Mononuclear cell (primary cell): ENCODE data around the gene CDH1. TPM values are rescaled to one million over a fixed set of nuclear protein-coding genes. Genes with fewer than 3 reads are reported as not detected.

Source experiments
- H3K27me3 ChIP-seq: 2 replicates; pipeline ENCODE4 v1.6.0; 2011; ENCODE audit warnings: low read length, control low read depth; ENCODE audit not compliant: insufficient read depth
- H3K4me1 ChIP-seq: 2 replicates; pipeline ENCODE4 v1.5.1; 2011; ENCODE audit warnings: mild to moderate bottlenecking, low read length, control low read depth; ENCODE audit not compliant: insufficient read depth
- H3K4me3 ChIP-seq: 2 replicates; pipeline ENCODE4 v1.5.1; 2011; ENCODE audit warnings: mild to moderate bottlenecking, low read length, moderate library complexity
- H3K9me3 ChIP-seq: 2 replicates; pipeline ENCODE4 v1.5.1; 2011; ENCODE audit warnings: low read depth, mild to moderate bottlenecking, control low read depth, low read length
- total RNA-seq: library from RNA; depleted of rRNA; stranded (reverse); fragments of >200 nt; gene quantifications from one replicate; pipeline ENCODE4 v1.2.3, GENCODE V29; 2012

Gene CDH1
- total RNA-seq, 1 donor, result 3.7 TPM

DNA sequence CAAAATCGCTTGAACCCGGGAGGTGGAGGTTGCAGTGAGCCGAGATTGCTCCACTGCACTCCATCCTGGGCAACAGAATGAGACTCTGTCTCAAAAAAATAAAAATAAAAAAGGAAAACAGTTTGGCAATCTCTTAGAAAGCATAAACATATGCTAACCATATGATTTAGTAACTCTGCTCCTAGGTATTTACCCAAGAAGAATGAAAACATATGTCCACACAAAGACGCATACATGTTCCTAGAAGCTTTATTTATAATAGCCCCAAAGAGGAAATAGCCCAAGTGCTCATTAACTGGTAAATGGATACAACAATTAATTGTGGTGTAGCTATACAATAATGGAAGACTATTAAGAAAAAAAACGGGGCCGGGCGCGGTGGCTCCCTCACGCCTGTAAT is 18.5 kb upstream of the CDH1 start:
- H3K4me1 ChIP-seq, result no peaks in the 10 kb centered on the region
- H3K4me3 ChIP-seq, result no peak overlapping the region
- no peaks in the 10 kb centered on the region for H3K27me3 ChIP-seq
- no peaks in the 10 kb centered on the region for H3K9me3 ChIP-seq

DNA sequence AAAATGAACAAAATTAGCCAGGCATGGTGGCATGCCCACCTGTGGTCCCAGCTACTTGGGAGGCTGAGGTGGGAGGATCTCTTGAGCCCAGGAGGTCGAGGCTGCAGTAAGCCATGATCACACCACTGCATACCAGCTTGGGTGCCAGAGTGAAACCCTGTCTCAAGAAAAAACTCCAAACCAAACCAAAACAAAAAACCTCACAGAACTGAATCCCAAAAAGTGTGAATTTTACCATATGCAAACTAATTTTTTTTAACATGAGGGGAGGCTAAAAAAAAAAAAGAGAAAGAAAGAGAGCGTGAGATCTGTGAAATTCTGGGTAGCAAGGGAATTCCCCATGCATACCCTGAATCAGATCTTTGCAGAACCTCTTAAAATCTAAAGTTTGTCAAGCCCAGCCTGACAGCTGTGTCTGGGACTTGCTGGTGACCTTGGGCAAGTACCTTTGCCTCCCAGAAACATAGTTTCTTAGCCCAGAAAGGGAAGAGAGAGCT is 17.1 kb upstream of the CDH1 start:
- no peaks in the 10 kb centered on the region for H3K27me3 ChIP-seq
- no peak overlapping the region for H3K4me3 ChIP-seq
- H3K4me1 ChIP-seq, result no peaks in the 10 kb centered on the region
- no peaks in the 10 kb centered on the region for H3K9me3 ChIP-seq

DNA sequence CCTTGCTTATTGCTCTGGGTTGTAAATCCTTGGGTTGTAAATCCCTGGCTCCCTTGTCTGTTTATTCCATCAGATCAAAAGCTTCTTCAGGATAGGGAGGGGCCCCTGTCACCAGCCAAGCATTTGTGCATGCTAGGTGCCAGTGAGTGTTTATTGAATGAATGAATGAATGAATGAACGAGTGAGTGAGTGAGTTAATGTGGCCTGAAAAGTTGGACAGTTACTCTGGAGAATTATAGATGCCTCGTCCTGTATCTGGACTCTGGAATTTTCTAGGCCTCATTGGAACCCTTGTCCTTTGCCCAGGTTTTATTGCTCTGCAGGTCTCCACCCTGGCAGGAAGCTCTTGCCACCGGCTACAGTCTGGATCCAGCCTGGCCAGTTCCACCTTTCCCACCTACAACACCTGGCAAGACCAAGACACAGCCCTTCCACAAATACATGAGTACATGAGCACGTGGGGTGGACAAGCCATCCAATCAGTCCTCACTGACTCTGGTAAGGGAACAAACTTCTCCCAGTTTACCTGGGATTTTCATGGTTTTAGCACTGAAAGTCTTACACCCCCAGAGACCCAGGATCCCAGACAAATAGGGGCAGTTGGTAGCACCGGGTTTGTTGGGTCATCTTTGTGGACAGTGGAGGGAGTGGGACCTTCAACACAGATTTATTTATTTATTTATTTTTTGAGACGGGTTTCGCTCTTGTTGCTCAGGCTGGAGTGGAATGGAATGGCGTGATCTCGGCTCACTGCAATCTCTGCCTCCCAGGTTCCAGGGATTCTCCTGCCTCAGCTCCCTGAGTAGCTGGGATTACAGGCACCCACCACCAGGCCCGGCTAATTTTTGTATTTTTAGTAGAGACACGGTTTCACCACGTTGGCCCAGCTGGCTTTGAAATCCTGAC is 14.7 kb upstream of the CDH1 start:
- H3K4me3 ChIP-seq, result no peak overlapping the region
- H3K27me3 ChIP-seq, result no peaks in the 10 kb centered on the region
- H3K4me1 ChIP-seq, result no peaks in the 10 kb centered on the region
- H3K9me3 ChIP-seq, result no peaks in the 10 kb centered on the region

DNA sequence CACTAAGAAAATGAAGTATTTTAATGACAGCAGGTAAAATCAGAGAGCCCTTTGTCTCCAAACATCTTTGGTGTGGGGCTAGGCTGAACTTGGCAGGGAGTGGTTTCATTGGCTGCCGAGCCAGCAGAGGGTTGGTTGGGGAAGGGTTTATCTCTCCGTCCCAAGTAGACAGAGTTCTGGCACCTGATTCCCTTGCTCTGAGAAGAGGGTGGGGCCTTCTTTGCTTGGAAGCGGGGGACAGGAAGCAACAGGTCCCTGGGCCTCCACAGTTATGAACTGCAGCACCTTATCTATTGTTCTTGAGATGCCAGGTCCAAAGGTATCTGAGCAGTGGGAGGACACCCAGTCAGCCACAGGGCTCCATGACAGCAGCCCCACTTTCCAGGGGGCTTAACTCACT is 12.3 kb upstream of the CDH1 start:
- Histone ChIP-seq H3K4me3 (no peak overlapping the region), H3K27me3 (no peaks in the 10 kb centered on the region), H3K9me3 (no peaks in the 10 kb centered on the region), H3K4me1 (no peaks in the 10 kb centered on the region)

DNA sequence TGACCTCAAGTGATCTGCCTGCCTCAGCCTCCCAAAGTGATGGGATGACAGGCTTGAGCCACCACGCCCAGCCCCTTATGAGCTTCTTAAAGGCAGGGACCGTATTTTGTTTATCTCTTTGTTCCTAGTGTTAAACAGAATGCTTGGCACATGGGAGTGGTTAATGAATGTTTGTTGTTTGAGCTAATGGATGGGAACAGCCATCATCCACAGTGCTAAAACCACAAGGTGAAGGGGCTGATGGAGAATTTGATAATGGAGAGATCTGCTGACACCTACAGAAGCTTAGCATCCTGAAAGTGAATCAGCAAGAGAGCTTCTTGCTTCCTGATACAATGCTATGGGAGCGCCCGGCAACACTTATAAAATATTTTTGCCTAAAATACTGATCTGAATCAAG is 8.6 kb upstream of the CDH1 start:
- no peaks in the 10 kb centered on the region for H3K9me3 ChIP-seq
- H3K4me1 ChIP-seq, result no peaks in the 10 kb centered on the region
- H3K4me3 ChIP-seq, result no peak overlapping the region
- H3K27me3 ChIP-seq, result no peaks in the 10 kb centered on the region

DNA sequence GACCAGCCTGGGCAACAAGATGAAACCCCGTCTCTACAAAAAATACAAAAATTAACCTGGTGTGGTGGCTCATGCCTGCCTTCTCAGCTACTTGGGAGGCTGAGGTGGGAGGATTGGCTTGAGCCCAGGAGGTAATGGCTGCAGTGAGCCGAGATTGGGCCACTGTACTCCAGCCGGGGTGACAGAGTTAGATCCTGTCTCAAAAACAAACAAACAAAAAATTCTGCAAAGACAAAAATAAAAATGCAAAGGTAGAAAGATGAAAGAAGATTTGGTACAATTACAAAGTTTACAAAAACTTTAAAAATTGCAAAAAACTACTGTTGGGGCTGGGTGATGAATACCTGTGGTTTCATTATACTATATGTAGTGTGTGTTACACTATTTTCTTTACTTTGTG is 5.5 kb upstream of the CDH1 start:
- Histone ChIP-seq H3K4me3 (no peak overlapping the region), H3K9me3 (no peaks in the 10 kb centered on the region), H3K4me1 (no peaks in the 10 kb centered on the region), H3K27me3 (peaks cover 12% of the 10 kb centered on the region)

DNA sequence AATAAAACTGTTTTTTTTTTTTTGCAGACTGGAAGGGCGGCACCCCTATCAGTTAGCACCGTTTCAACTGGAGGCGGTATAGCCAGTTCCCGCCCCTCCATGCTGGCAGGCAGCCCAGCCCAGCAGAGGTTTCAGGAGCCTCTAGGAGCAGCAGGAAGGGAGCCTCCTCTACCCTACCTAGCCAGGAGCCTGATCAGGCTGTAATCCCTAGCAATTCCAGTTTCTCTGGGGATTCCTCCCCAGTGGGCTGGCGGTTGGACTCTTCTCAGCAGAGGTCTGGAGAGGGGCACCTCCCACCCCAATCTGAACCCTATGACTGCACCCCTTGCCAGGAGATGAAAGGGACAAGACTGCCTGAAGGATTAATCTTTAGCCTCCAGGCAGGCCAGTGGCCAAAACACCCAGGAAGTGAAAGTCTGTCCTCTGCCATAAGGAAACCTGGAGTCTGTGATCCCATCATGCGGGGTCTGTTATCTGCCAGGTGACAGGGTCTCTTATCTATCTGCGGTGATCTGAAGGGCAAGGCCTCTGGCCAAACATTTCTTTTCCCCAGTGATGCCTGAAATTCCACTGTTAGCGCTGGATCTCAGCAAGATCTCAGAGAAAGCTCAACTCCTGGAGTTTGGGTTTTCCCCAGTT is 4.9 kb upstream of the CDH1 start:
- Histone ChIP-seq H3K27me3 (peaks cover 17% of the 10 kb centered on the region), H3K4me3 (no peak overlapping the region), H3K9me3 (no peaks in the 10 kb centered on the region), H3K4me1 (peaks cover 4% of the 10 kb centered on the region)

DNA sequence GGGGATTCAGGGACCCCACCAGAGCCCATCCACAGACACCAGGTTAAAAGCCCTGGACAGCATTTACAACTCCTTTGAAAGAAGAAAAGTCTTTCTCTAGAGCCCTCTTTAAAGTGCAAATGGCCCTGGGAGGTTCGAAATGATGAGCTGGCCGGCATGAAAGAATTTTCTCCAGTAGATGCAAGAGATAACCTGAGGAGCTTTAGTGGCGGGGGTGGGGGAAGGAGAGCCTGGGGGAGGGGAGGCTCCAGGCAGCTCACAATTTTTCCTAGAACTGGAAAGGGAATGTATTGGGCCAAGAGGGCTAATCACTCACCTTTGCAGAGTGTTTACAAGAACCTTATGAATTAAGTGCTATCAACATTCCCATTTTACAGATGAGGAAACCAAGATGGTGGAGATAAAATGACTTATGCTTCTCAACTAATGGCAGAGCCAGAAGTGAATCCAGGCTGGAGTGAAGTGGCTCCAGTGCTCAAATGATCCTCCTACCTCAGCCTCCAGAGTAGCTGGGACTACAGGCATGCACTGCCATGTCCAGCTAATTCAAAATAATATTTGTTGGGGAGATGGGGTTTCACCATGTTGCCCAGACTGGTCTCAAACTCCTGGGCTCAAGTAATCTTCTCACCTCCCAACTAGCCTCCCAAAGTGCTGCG is 4.2 kb upstream of the CDH1 start:
- Histone ChIP-seq H3K27me3 (peaks cover 21% of the 10 kb centered on the region), H3K4me3 (no peak overlapping the region), H3K9me3 (no peaks in the 10 kb centered on the region), H3K4me1 (peaks cover 7% of the 10 kb centered on the region)

DNA sequence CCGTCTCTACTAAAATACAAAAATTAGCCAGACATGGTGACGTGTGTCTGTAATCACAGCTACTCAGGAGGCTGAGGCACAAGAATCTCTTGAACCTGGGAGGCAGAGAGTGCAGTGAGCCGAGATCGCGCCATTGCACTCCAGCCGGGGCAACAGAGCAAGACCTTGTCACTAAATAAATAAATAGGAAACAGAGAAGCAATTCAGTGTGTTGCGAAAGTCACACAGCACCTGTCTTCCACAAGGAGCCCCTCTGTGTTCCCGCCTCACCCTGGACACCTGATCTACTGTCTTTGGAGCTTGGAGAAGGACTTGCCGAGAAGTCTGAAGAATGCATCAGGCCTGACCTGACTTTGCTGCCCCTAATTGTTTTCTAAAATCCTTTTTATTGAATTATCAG is 3.5 kb upstream of the CDH1 start:
- no peak overlapping the region for H3K4me3 ChIP-seq
- H3K27me3 ChIP-seq, result peaks cover 28% of the 10 kb centered on the region
- H3K9me3 ChIP-seq, result no peaks in the 10 kb centered on the region
- H3K4me1 ChIP-seq, result peaks cover 7% of the 10 kb centered on the region

DNA sequence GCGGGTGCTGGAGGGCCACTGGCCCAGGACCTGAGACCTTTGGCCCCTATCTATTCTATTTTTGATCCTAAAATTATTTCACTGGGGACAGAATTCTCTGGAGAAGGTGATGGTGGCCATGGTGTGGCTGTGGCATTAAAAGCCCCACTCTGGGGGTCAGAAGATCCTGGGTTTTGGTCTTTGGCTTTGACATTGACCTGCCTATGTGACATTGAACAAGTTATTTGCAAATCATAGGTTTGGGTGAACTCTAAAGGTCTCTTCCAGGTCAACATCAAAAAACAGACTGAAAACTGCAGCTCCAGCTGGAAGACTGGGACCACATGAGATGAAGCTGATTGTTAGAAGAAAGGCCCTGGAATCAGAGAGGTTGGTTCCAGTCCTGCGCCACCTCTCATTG is 2.3 kb upstream of the CDH1 start:
- no peak overlapping the region for H3K4me3 ChIP-seq
- peaks cover 29% of the 10 kb centered on the region for H3K27me3 ChIP-seq
- H3K9me3 ChIP-seq, result no peaks in the 10 kb centered on the region
- peaks cover 8% of the 10 kb centered on the region for H3K4me1 ChIP-seq

DNA sequence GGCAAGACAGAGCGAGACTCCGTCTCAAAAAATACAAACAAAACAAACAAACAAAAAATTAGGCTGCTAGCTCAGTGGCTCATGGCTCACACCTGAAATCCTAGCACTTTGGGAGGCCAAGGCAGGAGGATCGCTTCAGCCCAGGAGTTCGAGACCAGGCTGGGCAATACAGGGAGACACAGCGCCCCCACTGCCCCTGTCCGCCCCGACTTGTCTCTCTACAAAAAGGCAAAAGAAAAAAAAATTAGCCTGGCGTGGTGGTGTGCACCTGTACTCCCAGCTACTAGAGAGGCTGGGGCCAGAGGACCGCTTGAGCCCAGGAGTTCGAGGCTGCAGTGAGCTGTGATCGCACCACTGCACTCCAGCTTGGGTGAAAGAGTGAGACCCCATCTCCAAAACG is 531 bp upstream of the CDH1 start:
- peaks cover 29% of the 10 kb centered on the region for H3K27me3 ChIP-seq
- H3K4me3 ChIP-seq, result no peak overlapping the region
- H3K9me3 ChIP-seq, result no peaks in the 10 kb centered on the region

DNA sequence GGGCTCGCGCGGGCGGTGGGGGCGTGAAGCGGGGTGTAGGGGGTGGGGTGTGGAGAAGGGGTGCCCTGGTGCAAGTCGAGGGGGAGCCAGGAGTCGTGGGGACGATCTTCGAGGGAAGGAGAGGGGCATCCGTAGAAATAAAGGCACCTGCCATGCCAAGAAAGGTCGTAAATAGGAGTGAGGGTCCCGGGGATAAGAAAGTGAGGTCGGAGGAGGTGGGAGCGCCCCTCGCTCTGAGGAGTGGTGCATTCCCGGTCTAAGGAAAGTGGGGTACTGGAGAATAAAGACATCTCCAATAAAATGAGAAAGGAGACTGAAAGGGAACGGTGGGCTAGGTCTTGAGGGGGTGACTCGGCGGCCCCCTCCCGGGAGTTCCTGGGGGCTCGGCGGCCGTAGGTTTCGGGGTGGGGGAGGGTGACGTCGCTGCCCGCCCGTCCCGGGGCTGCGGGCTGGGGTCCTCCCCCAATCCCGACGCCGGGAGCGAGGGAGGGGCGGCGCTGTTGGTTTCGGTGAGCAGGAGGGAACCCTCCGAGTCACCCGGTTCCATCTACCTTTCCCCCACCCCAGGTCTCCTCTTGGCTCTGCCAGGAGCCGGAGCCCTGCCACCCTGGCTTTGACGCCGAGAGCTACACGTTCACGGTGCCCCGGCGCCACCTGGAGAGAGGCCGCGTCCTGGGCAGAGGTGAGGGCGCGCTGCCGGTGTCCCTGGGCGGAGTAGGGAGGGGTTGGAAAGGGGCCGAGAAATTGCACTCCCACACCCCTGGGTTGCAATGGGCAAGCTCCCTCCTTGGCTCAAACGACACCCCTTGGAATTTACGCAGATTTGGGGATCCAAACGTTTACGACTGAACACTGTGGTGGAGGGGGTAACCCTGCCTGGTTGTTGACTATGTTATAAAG is 888 bp downstream of the CDH1 start:
- H3K4me3 ChIP-seq, result no peak overlapping the region
- H3K9me3 ChIP-seq, result no peaks in the 10 kb centered on the region
- peaks cover 29% of the 10 kb centered on the region for H3K27me3 ChIP-seq

More for the DNA sequence above, 531 bp upstream of the CDH1 start:
- H3K4me1 ChIP-seq, result peaks cover 24% of the 10 kb centered on the region

DNA sequence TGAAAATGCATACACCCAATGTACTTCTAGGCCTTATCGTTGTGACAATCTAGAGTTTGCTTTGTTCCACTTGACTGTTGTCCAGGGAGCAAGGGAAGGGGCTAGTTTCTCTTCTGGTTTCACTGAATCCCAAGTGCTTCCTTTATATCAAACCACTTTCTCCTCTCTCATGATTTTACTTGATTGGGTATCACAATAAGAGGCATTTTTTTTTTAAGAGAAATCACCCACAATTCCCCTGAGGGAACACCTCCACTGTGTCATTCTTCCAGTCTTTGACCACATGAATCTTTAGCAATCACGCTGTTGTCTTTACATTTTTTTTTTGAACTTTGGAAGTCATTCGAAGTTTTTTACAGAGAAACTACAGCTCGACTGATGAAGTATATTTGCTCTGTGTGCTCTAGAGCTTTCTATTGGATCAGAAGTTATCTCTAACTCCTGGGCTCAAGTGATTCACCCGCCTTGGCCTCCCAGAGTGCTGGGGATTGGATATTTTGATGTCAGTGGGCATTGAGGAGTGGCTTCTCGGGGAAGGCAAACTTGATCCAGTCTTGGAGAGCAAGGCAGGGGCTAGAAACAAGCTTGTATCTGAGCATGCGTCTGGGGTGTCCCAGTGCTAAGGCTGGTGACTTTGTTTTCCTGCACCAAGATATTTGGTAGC is 3.0 kb downstream of the CDH1 start:
- H3K9me3 ChIP-seq, result no peaks in the 10 kb centered on the region
- peaks cover 24% of the 10 kb centered on the region for H3K27me3 ChIP-seq
- peaks cover 24% of the 10 kb centered on the region for H3K4me1 ChIP-seq
- H3K4me3 ChIP-seq, result no peak overlapping the region

More for the DNA sequence above, 888 bp downstream of the CDH1 start:
- H3K4me1 ChIP-seq, result peaks cover 24% of the 10 kb centered on the region
